ENCODE measurements around the gene DOC2A.

- no peak for TF ChIP-seq CTCF (IDR thresholded peaks at IDR 0.05)
- no peak for TF ChIP-seq POLR2A (IDR thresholded peaks at IDR 0.05)
- TF ChIP-seq POLR2AphosphoS5 (IDR thresholded peaks at IDR 0.05): no peak
Measured at GRCh38 chr16:29985271-29985811, 25.5 kb downstream of the DOC2A start.
